Renal cortex interstitium (tissue), 15 donors: ENCODE data around the gene HAP1. TPM values are rescaled to one million over a fixed set of nuclear protein-coding genes. Genes with fewer than 3 reads are reported as not detected.
A peak's percentile ranks its signal among the peaks of the same experiment; 100 is the strongest.
"Not testable (repeated sequence)": the region's sequence is repeated elsewhere in the genome, so short reads cannot be mapped to it uniquely, and the experiment has no call there.

Experiments used
- DNase-seq, 11 donors: peaks; one replicate each; pipeline ENCODE4 v3.0.0-alpha.2; 2013; ENCODE audit warnings: low read depth in 9 of 11, low spot score in 4 of 11; ENCODE audit errors: extremely low read depth in 1 of 11
- long read RNA-seq, 16 experiments: transcript quantifications; one replicate each; lab custom pipeline, GENCODE V29; 2026
- polyA plus RNA-seq, 3 donors: library from polyadenylated mRNA; unstranded; fragments of 120-200 nt; gene quantifications; one replicate each; pipeline ENCODE4 v1.2.1, GENCODE V29; 2013; ENCODE audit not compliant: insufficient read length in 3 of 3

The HAP1 gene
- 1 to 10 TPM in 1 of 3 donors, under 1 TPM in 2; 0.90 to 1.2 (median 0.90) TPM for polyA plus RNA-seq
- long read RNA-seq, donor 1 = 0 reads
- long read RNA-seq, donor 2 = 0 reads
- long read RNA-seq, donor 3 = 0 reads
- long read RNA-seq, donor 4 = 0 reads
- long read RNA-seq, donor 5 = 0 reads
- long read RNA-seq, donor 6, partial matches to known transcripts = 0 of 1 reads
- long read RNA-seq, donor 6, other reads (novel, unspliced or antisense) = 0 of 1 reads
- long read RNA-seq, donor 7, full-length matches to known transcripts = 1 of 1 reads
- long read RNA-seq, donor 7, partial matches to known transcripts = 0 of 1 reads
- long read RNA-seq, donor 7, other reads (novel, unspliced or antisense) = 0 of 1 reads
- long read RNA-seq, donor 8 = 0 reads
- long read RNA-seq, donor 9, full-length matches to known transcripts = 1 of 1 reads
- long read RNA-seq, donor 9, partial matches to known transcripts = 0 of 1 reads
- long read RNA-seq, donor 9, other reads (novel, unspliced or antisense) = 0 of 1 reads
- long read RNA-seq, donor 10 = 0 reads
- long read RNA-seq, donor 11 = 0 reads
- long read RNA-seq, donor 12 = 0 reads
- long read RNA-seq, donor 13 = 0 reads
- long read RNA-seq, donor 14 = 0 reads
- long read RNA-seq, donor 15 = 0 reads
- long read RNA-seq, donor 16, partial matches to known transcripts = 0 of 1 reads
- long read RNA-seq, donor 16, other reads (novel, unspliced or antisense) = 0 of 1 reads

DNA sequence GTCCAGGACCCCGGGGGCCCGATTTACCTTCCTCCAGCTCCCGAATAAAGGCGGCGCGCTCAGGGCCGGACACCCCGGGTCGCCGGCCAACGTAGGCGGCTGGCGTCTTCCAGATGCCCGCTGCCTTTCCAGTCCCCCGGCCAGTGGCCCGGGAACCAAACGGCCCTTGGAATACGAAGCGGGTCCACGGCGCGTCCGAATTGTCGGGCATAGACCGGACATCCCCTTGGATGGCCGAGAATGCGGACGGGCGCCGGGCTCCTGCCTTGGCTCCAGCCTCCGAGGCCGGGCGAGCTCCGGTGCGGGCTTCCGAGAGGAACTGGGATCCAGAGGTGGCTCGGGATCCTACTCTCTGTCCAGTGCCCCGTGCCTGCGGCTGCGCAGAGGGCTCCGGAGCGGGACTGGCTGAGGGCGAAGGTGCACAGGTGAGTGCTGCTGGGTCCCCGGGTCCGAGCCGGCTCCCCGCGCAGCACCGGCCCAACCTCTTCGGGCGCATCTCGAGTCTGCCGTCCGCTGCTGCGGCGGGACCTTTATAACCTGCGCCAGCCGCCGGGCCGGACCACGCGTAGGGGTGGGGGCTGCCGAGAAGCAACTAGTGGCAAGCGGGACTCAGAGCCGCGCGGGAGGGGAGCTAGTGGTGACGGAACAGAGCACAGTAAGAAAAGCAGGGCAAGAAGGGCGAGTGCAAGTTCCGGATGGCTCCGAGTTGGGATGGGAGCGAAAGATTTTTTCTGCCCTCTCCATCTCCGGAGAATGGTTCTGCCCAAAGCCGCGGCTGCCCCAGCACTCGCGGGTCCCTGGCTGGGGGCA is at the start of gene HAP1:
Gene HAP1 (minus strand): TSS at position 505 of the 810 bp plus-strand sequence. CDS start 9 bp downstream, at position 496.
- DNase-seq = peak in 5 of 11 donors; percentile 19 to 41 (median 29)

DNA sequence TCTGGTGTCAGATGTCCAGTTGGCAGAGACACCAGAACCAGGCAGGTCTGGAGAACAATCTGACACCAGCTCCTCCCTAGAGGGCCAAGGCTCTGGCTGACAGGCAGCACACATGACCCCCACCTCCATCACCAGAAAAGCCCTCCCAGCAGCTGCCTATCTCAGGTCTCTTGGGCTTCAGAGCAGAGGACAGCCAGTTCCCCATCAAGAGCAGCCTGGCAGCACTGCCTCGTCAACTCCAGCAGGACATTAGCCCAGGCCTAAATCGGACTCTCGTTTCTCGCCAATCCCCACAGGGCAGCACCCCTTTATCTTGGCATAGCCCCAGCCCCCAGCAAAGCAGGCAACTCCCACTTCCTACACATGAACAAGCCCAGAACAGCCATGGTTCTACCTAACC is 47.7 kb upstream of the HAP1 start:
- DNase-seq = no peak

DNA sequence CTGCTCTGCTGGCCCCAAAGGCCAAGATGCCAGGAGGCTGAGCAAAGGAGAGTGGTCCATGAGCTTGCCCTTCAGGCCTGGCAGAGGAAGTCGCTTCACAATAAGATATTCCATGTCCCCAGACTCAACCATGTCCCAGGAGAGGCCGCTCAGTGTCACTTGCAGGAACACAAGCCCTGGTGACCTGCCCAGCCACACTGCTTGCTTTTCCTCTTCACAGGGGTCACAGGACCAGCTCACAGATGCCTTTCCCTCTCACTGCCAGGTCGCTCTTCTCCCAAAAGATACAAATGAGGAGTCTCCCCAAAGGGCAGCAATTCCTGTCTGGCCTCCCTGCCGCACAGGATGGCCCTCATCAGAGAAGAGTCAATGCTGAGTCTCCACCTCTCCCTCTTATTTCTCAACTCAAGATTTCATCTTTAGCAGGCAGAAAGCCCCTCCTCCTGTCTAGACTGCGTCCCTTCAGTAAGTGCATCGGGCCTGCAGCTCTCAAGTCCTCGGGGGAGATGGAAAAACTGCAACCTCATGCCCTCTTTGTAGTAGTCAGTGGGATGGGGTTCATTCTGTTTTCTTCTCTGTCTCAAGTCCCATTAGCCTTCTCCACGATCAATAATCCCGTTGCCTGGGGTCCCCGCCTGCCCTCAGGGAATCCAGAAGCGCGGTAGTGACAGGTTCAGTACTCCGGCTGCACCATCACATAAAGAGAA is 47.1 kb upstream of the HAP1 start:
- DNase-seq = no peak

DNA sequence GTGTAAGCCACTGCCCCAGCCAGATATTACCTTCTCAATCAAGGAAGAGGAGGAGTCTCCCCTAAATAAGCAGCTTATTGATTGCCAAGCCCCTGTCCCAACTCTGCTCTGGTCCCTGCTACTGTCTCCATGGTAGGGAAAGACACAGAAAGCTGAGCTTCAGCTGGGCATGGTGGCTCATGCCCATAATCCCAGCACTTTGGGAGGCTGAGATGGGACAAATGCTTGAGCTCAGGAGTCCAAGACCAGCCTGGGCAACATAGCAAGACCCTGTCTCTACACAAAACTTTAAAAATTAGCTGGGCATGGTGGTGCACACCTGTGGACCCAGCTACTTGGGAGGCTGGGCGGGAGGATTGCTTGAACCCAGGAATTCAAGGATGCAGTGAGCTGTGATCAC is 45.5 kb upstream of the HAP1 start:
- DNase-seq = no peak

GRCh38 chr17:41777574-41778188 is 43.2 kb upstream of the HAP1 start:
- DNase-seq = peak in 4 of 11 donors; percentile 78 to 86 (median 80)

GRCh38 chr17:41777157-41777573 is 42.7 kb upstream of the HAP1 start:
- DNase-seq = peak in 1 of 11 donors; percentile 83

GRCh38 chr17:41776262-41776900 is 41.9 kb upstream of the HAP1 start:
- not testable (repeated sequence) for DNase-seq

GRCh38 chr17:41775394-41776226 is 41.2 kb upstream of the HAP1 start:
- DNase-seq = no peak

DNA sequence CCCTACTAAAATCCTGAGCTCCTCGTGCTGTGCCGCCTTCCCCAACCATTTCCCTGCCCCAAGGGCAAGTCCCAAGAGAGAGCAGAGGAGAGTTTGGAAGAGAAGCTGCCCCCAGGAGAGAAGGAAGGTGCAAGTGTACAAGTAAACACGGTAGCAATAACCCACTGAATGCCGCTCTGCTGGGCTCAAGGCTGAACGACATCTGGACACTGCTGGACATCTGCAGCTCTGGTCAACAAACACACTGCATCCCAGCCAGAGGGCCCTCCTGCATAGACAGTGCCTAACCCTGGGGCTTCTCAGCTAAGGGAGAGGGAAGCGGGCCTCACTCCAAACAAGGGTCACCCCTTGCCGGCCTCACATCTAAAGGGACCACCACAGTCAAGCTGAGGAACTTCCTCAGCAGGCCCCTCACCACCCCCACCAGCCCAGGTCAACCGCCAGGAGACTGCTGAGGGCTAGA is 39.3 kb upstream of the HAP1 start:
- DNase-seq = no peak

DNA sequence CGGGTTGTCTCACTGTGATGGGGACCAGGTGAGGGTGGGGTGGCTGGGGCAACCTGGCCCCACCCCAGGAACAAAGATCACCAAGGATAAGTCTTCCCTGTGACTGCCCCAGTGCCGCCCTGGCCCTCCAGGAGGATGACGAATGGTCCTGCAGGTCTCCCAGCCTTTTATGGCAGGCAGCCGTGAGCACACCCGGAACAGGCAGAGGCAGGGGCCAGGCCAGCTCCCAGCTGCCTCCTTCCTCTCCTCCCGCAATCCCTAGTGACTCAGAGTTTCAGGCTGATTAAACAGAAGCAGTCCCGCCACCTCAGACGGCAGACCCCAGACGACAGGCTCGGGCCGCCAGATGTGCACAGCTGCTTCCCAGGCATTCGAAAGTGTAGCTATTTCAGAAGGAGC is 38.7 kb upstream of the HAP1 start:
- peak in 2 of 11 donors; percentile 75 to 79 for DNase-seq

GRCh38 chr17:41772586-41773189 is 38.2 kb upstream of the HAP1 start:
- DNase-seq = no peak

DNA sequence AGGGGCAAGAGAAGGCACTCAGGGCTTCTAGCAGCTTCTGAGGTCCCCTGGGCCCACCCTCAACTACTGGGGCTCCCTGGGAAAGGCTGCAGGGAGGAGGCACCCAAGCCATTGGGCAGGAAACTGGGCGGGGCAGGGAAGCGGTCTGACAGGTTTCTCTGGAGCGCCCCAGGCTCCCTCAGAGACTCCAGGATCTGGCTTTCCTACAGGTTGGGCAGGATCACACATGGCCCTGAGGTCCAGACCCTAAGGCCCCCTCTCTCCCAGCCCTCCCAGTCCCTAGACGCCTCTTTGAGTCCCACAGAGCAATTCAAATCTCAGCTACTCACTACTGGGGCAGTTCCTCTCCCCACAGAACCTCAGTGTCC is 37.8 kb upstream of the HAP1 start:
- DNase-seq = no peak

- no peak for DNase-seq
Measured at GRCh38 chr17:41771389-41772206, 37.2 kb upstream of the HAP1 start.

- no peak for DNase-seq
Measured at GRCh38 chr17:41769985-41770384, 35.5 kb upstream of the HAP1 start.

DNA sequence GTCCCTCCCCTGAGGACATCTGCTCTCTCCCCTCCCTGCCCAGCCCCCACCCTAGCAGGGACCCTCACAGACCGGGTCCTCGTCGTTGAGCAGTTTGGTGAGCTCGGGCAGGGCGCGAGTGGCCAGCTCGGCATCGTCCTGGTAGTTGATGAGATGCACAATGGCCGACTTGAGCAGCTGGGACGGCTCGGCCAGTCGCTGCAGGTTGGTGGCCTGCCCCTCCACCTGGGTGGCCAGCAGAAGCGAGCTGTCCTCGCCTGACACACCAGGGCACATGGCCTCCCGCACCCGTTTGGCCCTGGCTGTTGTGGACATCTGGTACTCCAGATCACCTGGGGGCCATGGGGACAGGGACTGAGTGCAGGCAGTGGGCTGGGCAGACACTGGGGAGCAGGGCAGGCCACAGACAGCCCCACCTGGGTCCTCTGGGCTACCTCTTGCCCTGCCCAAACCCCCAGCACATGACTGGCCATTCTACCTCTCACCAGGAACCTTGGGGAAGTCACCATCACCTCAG is 35.0 kb upstream of the HAP1 start:
- DNase-seq = no peak
